K562 (cell line): Measurements from ENCODE around the gene SMIM15. TPM values are rescaled to one million over a fixed set of nuclear protein-coding genes. Genes with fewer than 3 reads are reported as not detected.

Experiments used
- ATAC-seq: fragments of 200-7000 bp; cut with Tn5 transposase; 3 replicates; pipeline ENCODE4 v1.9.1; 2020; ENCODE audit warnings: moderate library complexity
- BruUV-seq: library from RNA; stranded (reverse); fragments of 400-500 nt; replicated peaks from 2 replicates; lab custom pipeline; 2021; lab: Mats Ljungman, UMichigan
- CTCF ChIA-PET: fragments of 300-600 bp; formaldehyde crosslinking; extraction: SDS; loops from one replicate; lab custom pipeline; 2021; ENCODE audit warnings: low intra/inter-chr PET ratio; lab: Yijun Ruan, JAX
- POLR2A ChIA-PET: fragments of 300-600, 350-650 bp; sonication (Branson Sonifier 250); formaldehyde crosslinking; extraction: SDS; loops from one replicate; lab custom pipeline; 2021; ENCODE audit warnings: antibody characterized with exemption, inconsistent platforms; lab: Yijun Ruan, JAX
- DNase-seq, 4 experiments: peaks; one replicate each; pipeline versions ENCODE4 v3.0.0 to v3.0.0-alpha.2; 2011 to 2018; ENCODE audit warnings: low spot score in 3 of 4, mixed read lengths in 3 of 4; ENCODE audit errors: extremely low read depth in 1 of 4
- FAIRE-seq: peaks from 2 replicates; lab custom pipeline; 2011; peaks lifted over from hg19 to GRCh38; lab: Jason Lieb, UNC
- H2AFZ ChIP-seq: 2 replicates; pipeline ENCODE4 v1.6.0; 2011; ENCODE audit warnings: low read depth, low read length, control low read depth, inconsistent platforms
- H3K27ac ChIP-seq: fragments of 200-600 bp; 3 replicates; pipeline ENCODE4 v1.8.0; 2011; ENCODE audit warnings: low read depth, mild to moderate bottlenecking, control low read depth, inconsistent platforms, low read length, moderate library complexity, mixed read lengths; ENCODE audit errors: extremely low read depth
- H3K27me3 ChIP-seq, 2 experiments: fragments of 300-600 bp in 1 of 2; 2 replicates in 1 of 2; 3 replicates in 1 of 2; pipeline versions ENCODE4 v1.6.0 to v1.8.0; 2011; ENCODE audit warnings: inconsistent platforms in 2 of 2, low read length in 2 of 2, mild to moderate bottlenecking in 1 of 2, mixed read lengths in 1 of 2, moderate library complexity in 1 of 2; ENCODE audit not compliant: control insufficient read depth in 2 of 2, insufficient read depth in 2 of 2
- H3K36me3 ChIP-seq: fragments of 300-600 bp; 3 replicates; pipeline ENCODE4 v1.8.0; 2011; ENCODE audit warnings: mild to moderate bottlenecking, low read length, inconsistent platforms; ENCODE audit not compliant: control insufficient read depth, insufficient read depth
- H3K4me1 ChIP-seq, 2 experiments: fragments of 200-600 bp in 1 of 2; replicated peaks in 1 of 2; 2 replicates in 1 of 2; 3 replicates in 1 of 2; pipeline versions ENCODE4 v1.5.1 to v1.8.0; 2011; ENCODE audit warnings: inconsistent platforms in 2 of 2, low read length in 2 of 2, mild to moderate bottlenecking in 1 of 2, mixed read lengths in 1 of 2, moderate library complexity in 1 of 2; ENCODE audit not compliant: control insufficient read depth in 2 of 2, insufficient read depth in 2 of 2
- H3K4me2 ChIP-seq: 2 replicates; pipeline ENCODE4 v1.6.1; 2011; ENCODE audit warnings: low read length, control low read depth, inconsistent platforms, mixed read lengths; ENCODE audit not compliant: insufficient read depth
- H3K4me3 ChIP-seq: fragments of 200-600 bp; sonication (generic), shearing (Covaris generic); 2 replicates; pipeline ENCODE4 v1.5.1; 2016; ENCODE audit warnings: control low read depth, inconsistent platforms
- H3K79me2 ChIP-seq: fragments of 200-600 bp; 3 replicates; pipeline ENCODE4 v1.8.0; 2011; ENCODE audit warnings: low read length, inconsistent platforms; ENCODE audit not compliant: control insufficient read depth, insufficient read depth
- H3K9ac ChIP-seq, 2 experiments: 2 replicates each; pipeline versions ENCODE4 v1.6.0 to v1.6.1; 2011; ENCODE audit warnings: low read depth in 2 of 2, low read length in 2 of 2, control low read depth in 1 of 2, inconsistent platforms in 1 of 2, mild to moderate bottlenecking in 1 of 2, mixed read lengths in 1 of 2; ENCODE audit not compliant: insufficient read depth in 1 of 2
- H3K9me1 ChIP-seq: one replicate; pipeline ENCODE4 v1.6.0; 2011; ENCODE audit warnings: inconsistent platforms, mild to moderate bottlenecking, low read length, moderate library complexity; ENCODE audit not compliant: control insufficient read depth, insufficient read depth
- H3K9me3 ChIP-seq: replicated peaks from 2 replicates; pipeline ENCODE4 v1.5.1; 2011; ENCODE audit warnings: low read depth, low read length, inconsistent platforms; ENCODE audit not compliant: control insufficient read depth, insufficient read depth
- H4K20me1 ChIP-seq: replicated peaks from 2 replicates; pipeline ENCODE4 v1.6.1; 2011; ENCODE audit warnings: low read length, inconsistent platforms, mixed read lengths; ENCODE audit not compliant: control insufficient read depth, insufficient read depth
- ATF1 ChIP-seq, 2 experiments: fragments of 450-650 bp in 1 of 2; IDR thresholded peaks; 2 replicates each; pipeline ENCODE4 v1.6.1; 2016; ENCODE audit warnings: missing compliant biosample characterization in 1 of 2, missing genetic modification characterization in 1 of 2
- DIDO1 ChIP-seq: fragments of 450-650 bp; IDR thresholded peaks from 2 replicates; pipeline ENCODE4 v1.6.1; 2016; ENCODE audit warnings: low read depth, missing biosample characterization, missing genetic modification characterization
- E2F3 ChIP-seq: fragments of 250-450 bp; sonication (Bioruptor Pico); IDR thresholded peaks from 2 replicates; pipeline ENCODE4 v1.4.0; 2020; ENCODE audit warnings: mild to moderate bottlenecking
- ETS1 ChIP-seq: conservative IDR thresholded peaks from 2 replicates; pipeline ENCODE4 v1.6.1; 2011; ENCODE audit warnings: low read depth, mild to moderate bottlenecking, low read length; ENCODE audit not compliant: control insufficient read depth
- FIP1L1 ChIP-seq: fragments of 200-400 bp; formaldehyde crosslinking; IDR thresholded peaks from 2 replicates; pipeline ENCODE4 v1.6.1; 2018; ENCODE audit warnings: mild to moderate bottlenecking, low read depth, low read length; ENCODE audit not compliant: poor library complexity, severe bottlenecking
- GTF2A2 ChIP-seq: IDR thresholded peaks from 2 replicates; pipeline ENCODE4 v1.6.1; 2016; ENCODE audit warnings: mild to moderate bottlenecking, missing genetic modification characterization, missing compliant biosample characterization
- NBN ChIP-seq: fragments of 450-650 bp; IDR thresholded peaks from 2 replicates; pipeline ENCODE4 v1.6.1; 2016; ENCODE audit warnings: low read depth, mild to moderate bottlenecking
- NCOR1 ChIP-seq: fragments of 450-650 bp; IDR thresholded peaks from 2 replicates; pipeline ENCODE4 v1.6.1; 2016; ENCODE audit warnings: mild to moderate bottlenecking, moderate library complexity
- TFAM ChIP-seq: fragments of 250-450 bp; sonication (Bioruptor Pico); conservative IDR thresholded peaks from 2 replicates; pipeline ENCODE4 v1.5.0; 2021; ENCODE audit warnings: mild to moderate bottlenecking, moderate library complexity
- ZBTB7A ChIP-seq: IDR thresholded peaks from 2 replicates; pipeline ENCODE4 v1.6.1; 2011; ENCODE audit warnings: low read depth, mild to moderate bottlenecking, low read length, moderate library complexity, borderline replicate concordance; ENCODE audit not compliant: control insufficient read depth
- ZKSCAN3 ChIP-seq: fragments of 250-450 bp; sonication (Bioruptor Pico); IDR thresholded peaks from 2 replicates; pipeline ENCODE4 v1.4.0; 2020
- in situ Hi-C: fragments of 300-500 bp; cut with MboI; formaldehyde crosslinking; loops from 4 replicates; pipeline ENCODE4 v1.15.0; 2018; ENCODE audit warnings: inconsistent platforms, mixed read lengths
- intact Hi-C: fragments of 100-400 bp; cut with micrococcal nuclease; formaldehyde crosslinking; loops from 2 replicates; pipeline ENCODE4 v1.14.2; 2022
- polyA plus RNA-seq, 8 experiments: library from polyadenylated mRNA; depleted of rRNA in 4 of 8; stranded (reverse) in 5 of 8; unstranded in 3 of 8; fragments of >200 nt; fragmentation: Nextera tagmentation in 2 of 8; fragmentation: Illumina TruSeq in 1 of 8; extraction: Ambion mirVana in 2 of 8; extraction: Trizol in 1 of 8; gene quantifications; 2 replicates each; pipeline versions ENCODE4 v1.2.1 to v1.2.3, GENCODE V29; 2011 to 2014; ENCODE audit warnings: inconsistent platforms in 1 of 8, missing spikeins in 1 of 8
- total RNA-seq, 7 experiments: library from RNA; depleted of rRNA in 6 of 7; stranded (reverse); fragments of >200 nt in 6 of 7; fragmentation: Illumina TruSeq in 2 of 7; extraction: Trizol in 2 of 7; gene quantifications; 2 replicates each; pipeline versions ENCODE4 v1.2.1 to v1.2.3, GENCODE V29; 2011 to 2021; ENCODE audit warnings: low replicate concordance in 1 of 7
- TF ChIP-seq, protein P1 (sequence below): sonication (generic); formaldehyde crosslinking; IDR thresholded peaks from 2 replicates; pipeline ENCODE4 v1.8.1; 2022; ENCODE audit warnings: missing genetic modification reagents

Gene SMIM15
- total and polyA plus RNA-seq, 9 of the 15 experiments (the other 6 are each of a cell fraction or from before 2014, with no cell fraction given): 16.6 to 124 (median 82.0) TPM

DNA sequence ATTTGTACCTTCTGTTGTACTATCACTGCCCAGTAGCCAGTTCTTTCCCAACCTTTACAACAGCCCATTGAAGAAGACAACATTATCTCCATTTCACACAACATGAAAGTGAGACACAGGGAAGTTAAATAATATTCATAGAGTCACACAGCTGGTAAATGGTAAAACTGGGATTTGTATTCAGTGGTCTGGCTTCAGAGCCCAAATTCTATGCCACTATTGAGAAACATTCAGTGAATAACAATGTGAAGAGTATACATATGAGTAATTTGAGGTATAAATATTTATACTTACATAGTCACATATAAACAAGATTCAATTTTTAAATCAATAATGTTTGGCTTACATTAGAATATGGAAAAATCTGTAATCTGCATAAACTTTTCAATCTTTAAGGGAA lies 13.8 kb downstream of the SMIM15 start:
- no peaks in the 10 kb centered on the region for H3K4me1 ChIP-seq
- no peak overlapping the region for H3K9ac ChIP-seq
- intact Hi-C loops (no loop called here), in situ Hi-C loops (no loop called here)
- no TSS peak for BruUV-seq
- H3K79me2 ChIP-seq: no peaks in the 10 kb centered on the region
- peaks cover 2% of the 10 kb centered on the region; the same call in 1 of the 3 replicates for H3K36me3 ChIP-seq
- no peak for DNase-seq
- no peak overlapping the region for H3K4me2 ChIP-seq
- no peak overlapping the region for H3K27ac ChIP-seq
- H3K27me3 ChIP-seq: no peaks in the 10 kb centered on the region
- no peaks in the 10 kb centered on the region for H3K9me3 ChIP-seq
- no peaks in the 10 kb centered on the region for H4K20me1 ChIP-seq
- H2AFZ ChIP-seq: no peak overlapping the region
- CTCF ChIA-PET: no interaction called here
- no peaks in the 10 kb centered on the region for H3K9me1 ChIP-seq
- ATAC-seq: no peak
- no peak overlapping the region for H3K4me3 ChIP-seq
- no peak for FAIRE-seq
- TF ChIP-seq E2F3 (CRISPR knock-in tag) (no peak), ATF1 (CRISPR knock-in tag; IDR thresholded peaks at IDR 0.05) (no peak), ATF1 (tag; IDR thresholded peaks at IDR 0.05) (no peak), DIDO1 (tag) (no peak), FIP1L1 (no peak), ZKSCAN3 (CRISPR knock-in tag) (no peak), NBN (no peak), NCOR1 (no peak), TFAM (CRISPR knock-in tag) (no peak), ZBTB7A (no peak), ETS1 (no peak), GTF2A2 (tag) (no peak)
- TF ChIP-seq, protein P1, sequence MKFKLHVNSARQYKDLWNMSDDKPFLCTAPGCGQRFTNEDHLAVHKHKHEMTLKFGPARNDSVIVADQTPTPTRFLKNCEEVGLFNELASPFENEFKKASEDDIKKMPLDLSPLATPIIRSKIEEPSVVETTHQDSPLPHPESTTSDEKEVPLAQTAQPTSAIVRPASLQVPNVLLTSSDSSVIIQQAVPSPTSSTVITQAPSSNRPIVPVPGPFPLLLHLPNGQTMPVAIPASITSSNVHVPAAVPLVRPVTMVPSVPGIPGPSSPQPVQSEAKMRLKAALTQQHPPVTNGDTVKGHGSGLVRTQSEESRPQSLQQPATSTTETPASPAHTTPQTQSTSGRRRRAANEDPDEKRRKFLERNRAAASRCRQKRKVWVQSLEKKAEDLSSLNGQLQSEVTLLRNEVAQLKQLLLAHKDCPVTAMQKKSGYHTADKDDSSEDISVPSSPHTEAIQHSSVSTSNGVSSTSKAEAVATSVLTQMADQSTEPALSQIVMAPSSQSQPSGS (CRISPR knock-in tag): no peak
- POLR2A ChIA-PET: no interaction called here
